ENCODE data around the gene HOXD12. TPM values are rescaled to one million over a fixed set of nuclear protein-coding genes. Genes with fewer than 3 reads are reported as not detected.

The HOXD12 gene
- not detected for total RNA-seq

- no peak for FAIRE-seq
- DNase-seq (ENCODE audit: low spot score in 2 of 2): no peak
Observed at GRCh38 chr2:176099728-176100546, at the start of gene HOXD12. HOXD12 (plus strand) TSS chr2:176099795; CDS start chr2:176099802, 7 bp downstream.

- DNase-seq (ENCODE audit: low spot score in 2 of 2): no peak
- FAIRE-seq: no peak
Observed at GRCh38 chr2:176056406-176056805, 43.2 kb upstream of the HOXD12 start.

GRCh38 chr2:176063958-176064357 is 35.6 kb upstream of the HOXD12 start:
- DNase-seq (ENCODE audit: low spot score in 2 of 2) (no peak), FAIRE-seq (no peak)

- DNase-seq (ENCODE audit: low spot score in 2 of 2) (no peak), FAIRE-seq (no peak)
Observed at GRCh38 chr2:176066645-176067588, 32.7 kb upstream of the HOXD12 start.

- DNase-seq (ENCODE audit: low spot score in 2 of 2): no peak
- FAIRE-seq: no peak
Observed at GRCh38 chr2:176067589-176068418, 31.8 kb upstream of the HOXD12 start.

GRCh38 chr2:176068419-176068832 is 31.2 kb upstream of the HOXD12 start:
- no peak for DNase-seq (ENCODE audit: low spot score in 2 of 2)
- FAIRE-seq: no peak

- DNase-seq (ENCODE audit: low spot score in 2 of 2) (no peak), FAIRE-seq (no peak)
Observed at GRCh38 chr2:176071330-176072291, 28.0 kb upstream of the HOXD12 start.

GRCh38 chr2:176072292-176072669 is 27.3 kb upstream of the HOXD12 start:
- FAIRE-seq (no peak), DNase-seq (ENCODE audit: low spot score in 2 of 2) (no peak)

- no peak for DNase-seq (ENCODE audit: low spot score in 2 of 2)
- FAIRE-seq: no peak
Observed at GRCh38 chr2:176072951-176073904, 26.4 kb upstream of the HOXD12 start.

- DNase-seq (ENCODE audit: low spot score in 2 of 2): no peak
- FAIRE-seq: no peak
Observed at GRCh38 chr2:176074919-176075425, 24.6 kb upstream of the HOXD12 start.

GRCh38 chr2:176075481-176075880 is 24.1 kb upstream of the HOXD12 start:
- FAIRE-seq: no peak
- no peak for DNase-seq (ENCODE audit: low spot score in 2 of 2)

- no peak for FAIRE-seq
- DNase-seq (ENCODE audit: low spot score in 2 of 2): no peak
Observed at GRCh38 chr2:176076063-176076462, 23.5 kb upstream of the HOXD12 start.

- DNase-seq (ENCODE audit: low spot score in 2 of 2) (no peak), FAIRE-seq (no peak)
Observed at GRCh38 chr2:176076796-176077195, 22.8 kb upstream of the HOXD12 start.

- FAIRE-seq: no peak
Observed at GRCh38 chr2:176078541-176079284, 20.9 kb upstream of the HOXD12 start.

GRCh38 chr2:176079285-176079830 is 20.2 kb upstream of the HOXD12 start:
- DNase-seq (ENCODE audit: low spot score in 2 of 2) (peak in 1 of 2 donors; percentile 37), FAIRE-seq (no peak)

More at GRCh38 chr2:176078541-176079284, 20.9 kb upstream of the HOXD12 start:
- DNase-seq (ENCODE audit: low spot score in 2 of 2): no peak

GRCh38 chr2:176079831-176080539 is 19.6 kb upstream of the HOXD12 start:
- DNase-seq (ENCODE audit: low spot score in 2 of 2): peak in 1 of 2 donors; percentile 62
- no peak for FAIRE-seq
